Activated gamma-delta T cell (primary cell): ENCODE data around the gene PNISR.
A peak's percentile ranks its signal among the peaks of the same experiment; 100 is the strongest.

Source experiments
- DNase-seq: peaks from one replicate; lab custom pipeline; 2025; lab: John Stamatoyannopoulos, UW

PNISR gene

GRCh38 chr6:99409672-99410071 is 15.4 kb downstream of the PNISR start:
- no peak for DNase-seq

GRCh38 chr6:99407076-99407475 is 18.0 kb downstream of the PNISR start:
- no peak for DNase-seq

DNA sequence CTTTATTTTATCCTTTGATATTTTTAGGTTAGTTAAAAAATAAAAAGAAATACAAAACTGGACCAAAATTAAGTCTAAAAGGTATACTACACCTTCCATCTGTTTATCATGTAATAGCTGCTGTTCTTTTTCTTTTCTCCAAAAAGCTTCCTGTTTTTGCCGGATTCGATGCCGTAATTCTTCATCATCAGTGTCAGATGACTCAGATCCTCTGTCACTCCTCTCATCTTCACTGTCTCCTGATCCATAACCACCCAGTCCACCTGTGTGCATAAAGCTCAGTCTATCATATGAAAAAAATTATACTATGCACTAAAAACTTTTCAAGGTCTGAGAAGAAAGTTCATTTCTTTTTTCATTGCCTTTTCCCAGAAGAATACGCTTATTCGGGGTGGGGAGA is 22.7 kb downstream of the PNISR start:
- DNase-seq = no peak

DNA sequence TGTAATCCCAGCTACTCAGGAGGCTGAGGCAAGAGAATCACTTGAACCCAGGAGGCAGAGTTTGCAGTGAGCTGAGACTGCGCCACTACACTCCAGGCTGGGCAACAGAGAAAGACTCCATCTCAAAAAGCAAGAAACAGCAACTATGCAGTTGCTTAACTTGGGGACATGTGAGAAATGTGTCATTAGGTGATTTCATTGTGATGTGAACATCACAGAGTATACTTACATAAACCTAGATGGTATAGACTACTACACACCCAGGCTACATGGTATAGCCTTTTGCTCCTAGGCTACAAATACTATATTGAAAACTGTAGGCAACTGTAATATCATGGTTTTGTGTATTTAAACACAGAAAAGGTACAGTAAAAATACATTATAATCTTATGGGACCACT is 27.8 kb downstream of the PNISR start:
- no peak for DNase-seq

DNA sequence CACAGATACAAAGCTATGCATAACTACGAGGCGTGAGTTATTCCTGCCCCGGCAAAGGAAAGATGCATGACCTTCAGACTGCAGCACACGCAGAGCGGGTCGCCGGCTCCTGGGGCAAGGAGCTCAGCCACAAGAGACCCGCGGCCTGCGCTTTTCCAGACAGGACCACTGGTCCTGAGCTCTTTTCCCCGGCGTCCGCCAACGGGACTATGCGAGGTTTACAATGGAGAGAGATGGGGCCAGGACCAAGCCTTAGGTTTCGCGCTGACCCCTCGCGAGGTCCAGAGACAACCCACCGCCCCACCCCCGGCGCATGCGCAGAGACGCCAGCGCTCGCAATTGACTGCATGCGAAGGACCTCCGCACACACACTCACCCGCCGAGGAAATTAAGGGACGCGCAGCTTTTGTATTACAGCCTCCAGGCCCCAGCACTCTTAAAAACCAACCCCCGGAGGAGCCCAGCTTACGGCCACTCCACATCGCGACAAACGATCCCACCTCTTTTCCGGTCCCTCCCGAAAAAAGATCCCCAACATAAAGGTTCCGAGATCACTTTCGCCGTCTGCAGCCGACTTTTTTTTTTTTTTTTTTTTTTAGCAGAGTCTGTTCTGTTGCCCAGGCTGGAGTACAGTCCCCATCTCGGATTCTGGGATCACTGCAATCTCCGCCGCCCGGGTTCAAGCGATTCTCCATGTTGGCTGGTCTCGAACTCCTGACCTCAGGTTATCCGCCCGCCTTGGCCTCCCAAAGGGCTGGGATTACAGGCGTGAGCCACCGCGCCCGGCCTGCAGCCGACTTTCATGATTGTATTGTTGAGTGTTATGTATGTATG is 31.2 kb downstream of the PNISR start, which contains the start of gene COQ3:
COQ3 (minus strand) TSS at position 498 of the 834 bp plus-strand sequence; CDS start at position 482, 16 bp downstream.
- DNase-seq = peak; percentile 47

DNA sequence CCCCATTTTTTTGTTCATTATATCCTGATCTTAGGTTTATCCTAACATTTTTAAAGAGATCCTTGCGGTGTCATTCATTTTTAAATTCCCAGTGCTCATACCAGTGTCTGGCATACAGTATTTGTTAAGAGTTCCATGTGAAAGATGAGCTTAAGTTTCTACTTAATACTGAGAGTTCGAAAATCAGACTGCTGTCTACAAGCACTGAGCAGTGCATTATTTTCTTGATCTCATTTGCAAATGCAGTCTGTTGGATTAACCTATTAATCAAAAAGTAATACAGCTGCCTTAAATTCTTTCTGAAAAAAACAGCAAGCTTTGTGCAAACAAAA is 31.8 kb downstream of the PNISR start:
- no peak for DNase-seq

DNA sequence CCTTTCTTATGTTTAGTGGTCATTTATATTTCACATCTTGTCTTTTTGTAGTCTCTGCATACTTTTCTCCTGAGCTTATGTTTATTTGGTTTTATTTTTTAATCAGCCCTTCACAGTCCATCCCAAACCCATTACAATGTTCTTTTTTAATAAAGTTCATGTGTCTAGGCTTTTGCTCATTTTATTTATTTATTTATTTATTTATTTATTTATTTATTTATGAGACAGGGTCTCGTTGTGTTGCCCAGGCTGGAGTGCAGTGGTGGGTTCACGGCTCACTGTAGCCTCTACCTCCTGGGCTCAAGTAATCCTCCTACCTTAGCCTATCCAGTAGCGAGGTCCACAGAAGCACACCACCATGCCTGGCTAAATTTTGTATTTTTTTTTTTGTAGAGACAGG is 34.2 kb downstream of the PNISR start:
- DNase-seq = no peak

DNA sequence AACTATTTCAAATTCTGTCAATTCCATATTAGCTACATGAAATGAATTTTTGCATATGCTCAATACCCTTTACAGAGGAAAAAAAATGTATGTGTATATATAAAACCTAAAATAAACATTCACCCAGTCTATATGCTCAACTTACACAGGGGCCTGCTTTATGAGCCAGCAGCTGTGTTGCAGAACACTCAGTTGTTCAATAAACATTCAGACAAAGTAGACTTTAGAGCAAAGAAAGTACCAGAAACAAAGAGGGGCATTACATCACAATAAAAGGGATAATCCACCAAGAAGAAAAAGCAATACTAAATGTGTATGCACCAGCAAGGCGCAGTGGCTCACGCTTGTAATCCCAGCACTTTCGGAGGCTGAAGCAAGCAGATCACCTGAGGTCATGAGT is 40.6 kb downstream of the PNISR start:
- no peak for DNase-seq

DNA sequence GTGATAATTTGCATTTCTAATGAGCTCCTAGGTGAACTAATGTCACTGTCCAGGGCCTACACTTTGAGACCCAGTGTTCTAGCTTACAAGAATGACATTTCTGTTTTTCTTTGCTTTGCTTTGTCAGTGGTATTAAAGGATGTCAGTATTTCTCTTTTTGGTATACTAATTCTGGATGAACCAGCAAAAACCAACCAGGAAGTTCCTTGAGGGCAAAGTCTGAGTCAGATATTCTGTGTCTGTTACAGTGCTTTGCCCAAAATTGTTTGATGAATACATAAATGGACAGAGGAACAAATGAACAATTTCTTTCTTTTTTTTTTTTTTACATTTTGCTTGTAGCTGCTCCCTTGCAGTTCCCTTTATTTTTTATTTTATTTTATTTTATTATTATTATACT is 46.5 kb downstream of the PNISR start:
- DNase-seq = no peak

DNA sequence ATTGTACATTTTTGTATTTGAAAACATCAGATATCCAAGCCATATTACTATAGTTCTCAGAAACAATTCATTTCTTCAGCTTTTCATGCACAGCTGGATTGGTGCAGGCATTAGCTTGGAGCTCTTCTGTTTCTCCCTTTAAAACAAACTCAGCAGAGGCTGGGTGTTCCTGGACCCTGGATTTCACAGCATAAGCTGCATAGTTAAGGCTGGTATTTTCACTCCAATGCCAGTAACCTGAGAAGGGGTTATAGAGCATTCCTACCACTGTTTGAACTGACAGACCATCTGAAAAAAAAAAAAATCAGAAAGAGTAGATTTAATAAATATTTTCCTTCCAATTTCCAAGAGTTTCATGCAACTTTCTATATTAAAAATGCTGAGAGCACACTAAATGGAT is 55.6 kb downstream of the PNISR start:
- DNase-seq = no peak

DNA sequence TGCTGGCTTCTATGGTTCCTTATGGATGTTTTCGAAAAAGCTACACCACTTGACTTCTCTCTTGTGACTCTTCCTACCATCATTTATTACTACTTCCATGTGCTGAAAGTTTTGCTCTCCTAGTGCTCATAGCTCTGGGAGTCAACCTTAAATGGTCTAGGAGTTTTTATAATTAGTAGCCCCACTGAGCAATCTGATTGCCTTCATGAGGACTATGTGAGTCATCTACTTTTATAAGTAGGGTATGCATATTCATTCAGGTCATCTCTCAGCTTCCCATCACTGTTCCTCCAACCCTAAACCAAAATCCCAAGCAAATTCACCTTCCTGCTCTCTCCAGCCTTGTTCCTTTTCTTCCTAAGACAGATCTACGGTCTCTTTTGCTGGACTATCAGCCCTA is 58.3 kb downstream of the PNISR start:
- DNase-seq = no peak

DNA sequence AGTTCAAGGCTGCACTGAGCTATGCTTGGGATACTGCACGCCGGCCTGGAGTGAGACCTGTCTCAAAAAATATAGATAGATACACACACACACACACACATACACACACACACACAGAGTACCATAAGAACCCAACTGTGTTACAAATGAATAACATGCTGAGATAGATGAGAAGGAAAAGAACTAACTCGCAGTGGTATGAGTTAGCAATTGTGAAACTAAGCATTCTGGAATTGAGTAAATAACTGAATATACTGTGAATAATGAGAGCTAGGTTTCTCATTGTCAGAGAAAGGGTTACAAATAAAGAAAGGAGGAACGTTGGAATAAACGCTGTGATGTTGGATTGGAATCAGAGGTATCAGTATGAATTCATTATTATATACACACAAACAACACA is 61.1 kb downstream of the PNISR start:
- DNase-seq = no peak

GRCh38 chr6:99362678-99363268 is 62.3 kb downstream of the PNISR start:
- DNase-seq = no peak

DNA sequence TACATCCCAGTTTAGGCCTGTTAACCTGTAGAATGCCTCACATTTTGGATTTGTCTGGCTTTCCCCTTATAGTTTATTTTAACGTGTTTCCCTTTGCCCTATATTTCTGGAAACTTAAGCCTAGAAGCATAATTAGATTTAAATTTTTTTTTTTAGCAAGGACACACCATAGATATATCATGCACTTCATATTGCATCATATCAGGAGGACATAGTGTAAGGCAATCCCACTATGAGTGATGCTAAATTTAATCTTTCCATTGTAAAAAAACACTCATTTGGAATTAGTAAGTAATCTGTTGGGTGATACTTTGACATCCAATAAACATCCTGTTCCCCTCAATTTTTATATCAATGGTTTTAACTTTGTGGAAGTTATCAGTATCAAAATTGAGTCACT is 65.3 kb downstream of the PNISR start:
- no peak for DNase-seq

DNA sequence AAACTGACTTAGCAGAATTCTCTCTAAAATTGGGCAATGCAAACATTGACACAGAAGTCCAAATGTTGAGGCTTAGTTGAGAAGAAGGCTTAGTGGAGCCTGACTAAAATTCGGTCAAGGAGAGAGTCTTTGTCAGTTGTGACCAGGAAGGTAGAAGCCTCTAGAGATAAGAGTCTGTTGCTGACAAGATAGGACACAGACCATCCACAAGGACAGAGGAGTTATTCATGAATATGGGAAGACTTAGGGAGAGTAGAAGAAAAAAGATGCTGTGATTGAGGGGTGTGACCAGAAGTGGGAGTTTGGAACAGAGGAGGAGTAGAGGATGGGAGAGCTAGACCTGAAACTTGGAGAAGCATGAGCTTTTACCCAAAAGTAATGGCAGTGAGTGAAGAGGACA is 68.5 kb downstream of the PNISR start:
- DNase-seq = no peak

GRCh38 chr6:99354983-99355382 is 70.1 kb downstream of the PNISR start:
- no peak for DNase-seq

GRCh38 chr6:99353126-99353525 is 72.0 kb downstream of the PNISR start:
- no peak for DNase-seq

DNA sequence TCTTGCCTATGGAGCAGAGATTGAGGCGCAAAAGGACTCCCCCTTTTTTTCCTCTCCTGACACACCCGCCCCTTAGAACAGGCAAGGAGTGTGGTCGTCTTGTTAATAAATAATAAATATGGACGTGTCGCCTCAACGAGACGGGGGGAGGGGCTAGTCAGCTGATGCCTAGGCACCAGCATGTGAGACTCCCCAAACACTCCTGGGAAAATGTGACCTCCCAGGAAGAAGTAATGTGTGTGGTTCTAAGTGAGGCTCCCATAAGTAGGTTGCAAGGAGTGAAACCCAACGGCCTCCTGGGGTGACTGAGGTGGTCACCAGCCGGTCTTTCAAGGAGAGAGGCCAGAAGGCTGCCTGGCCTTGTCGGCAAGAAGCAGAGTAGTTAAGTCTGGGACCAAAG is 74.5 kb downstream of the PNISR start:
- no peak for DNase-seq

DNA sequence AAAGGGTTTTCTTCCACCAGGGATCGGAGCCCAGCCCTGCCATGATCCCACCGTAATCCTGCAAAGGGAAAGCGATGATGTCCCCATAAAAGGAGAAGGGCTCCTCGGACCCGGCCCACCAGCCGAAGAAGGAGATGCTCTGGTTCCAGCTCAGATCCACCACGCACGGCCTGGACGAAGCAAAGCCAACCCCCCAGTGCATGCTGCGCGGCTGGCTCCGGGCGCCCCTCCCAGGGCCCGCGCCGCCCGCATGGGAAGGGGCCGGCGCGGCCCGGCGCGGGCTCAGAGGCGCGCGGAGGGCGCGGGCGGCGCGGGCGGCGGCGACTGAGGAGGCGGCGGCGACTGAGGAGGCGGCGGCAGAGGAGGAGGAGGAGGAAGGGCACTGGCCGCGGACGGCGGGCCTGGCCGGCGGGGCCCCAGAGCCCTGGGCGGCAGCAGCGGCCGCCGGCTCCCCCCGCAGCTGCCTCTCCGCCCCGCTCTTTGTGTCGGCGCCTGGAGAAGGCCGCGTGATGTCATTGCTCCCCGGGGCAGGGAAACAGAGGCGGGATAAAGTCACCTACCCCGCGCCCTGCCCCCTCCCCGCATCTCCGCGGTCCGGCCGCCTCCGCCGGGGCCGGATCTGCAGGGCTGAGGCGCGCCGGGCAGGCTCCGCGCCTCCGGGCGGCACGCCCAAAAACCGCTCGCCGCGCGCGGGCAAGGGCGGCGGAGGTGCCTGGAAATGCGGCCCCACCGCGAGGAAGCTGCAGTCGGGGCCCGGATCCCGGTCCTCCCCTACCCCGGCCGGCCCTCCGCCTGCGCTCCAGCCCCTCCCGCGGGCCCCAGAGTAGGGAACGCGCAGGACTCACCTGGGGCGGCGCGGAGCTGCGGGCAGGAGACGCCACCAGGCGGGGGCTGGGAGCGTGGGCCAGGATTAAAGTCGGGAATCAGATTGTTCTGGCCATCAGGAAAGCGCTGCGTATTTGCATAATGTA is 75.7 kb downstream of the PNISR start, which contains the start of gene FAXC:
FAXC (minus strand) TSS at position 504 of the 971 bp plus-strand sequence; CDS start at position 202, 302 bp downstream.
- no peak for DNase-seq

DNA sequence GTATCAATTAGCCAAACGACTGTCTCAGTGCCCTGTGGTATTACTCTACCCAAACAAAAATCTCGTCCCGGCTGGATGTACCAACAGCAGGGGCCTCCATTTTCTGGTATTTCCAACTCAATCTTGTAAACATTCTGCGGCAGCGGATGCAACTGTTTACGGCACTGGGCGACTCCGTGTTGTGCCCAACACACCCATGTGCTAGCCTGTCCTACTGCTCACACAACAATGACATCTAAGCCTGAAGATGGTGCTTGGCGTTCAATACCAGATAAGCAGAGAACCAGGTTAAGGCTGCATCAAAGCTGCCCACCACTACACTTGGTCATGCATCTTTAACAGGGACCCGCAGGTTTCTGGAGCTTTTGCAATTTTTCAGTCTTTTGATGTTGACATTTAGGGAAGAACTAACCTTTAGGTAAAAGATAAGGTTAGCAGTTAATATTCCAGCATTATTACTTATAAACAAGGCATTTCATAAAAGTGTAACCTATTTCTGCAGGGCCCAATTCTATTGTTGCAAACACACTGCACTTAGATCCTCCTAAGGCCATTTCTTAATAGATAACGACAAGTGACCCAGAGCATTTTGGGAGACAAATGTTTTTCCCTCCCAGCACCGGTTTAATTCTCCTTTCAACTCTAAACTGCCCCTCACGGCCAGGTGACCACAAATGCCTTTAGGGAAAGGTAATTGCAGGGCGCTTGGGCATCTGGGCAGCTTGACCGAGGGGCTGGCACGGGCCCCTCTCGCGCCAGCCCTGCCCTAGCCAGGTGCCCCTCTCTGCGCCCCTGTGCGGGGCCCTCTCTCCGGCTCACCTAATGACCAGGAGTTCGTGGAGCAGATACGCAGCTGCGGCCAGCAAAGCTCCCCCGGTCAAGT is 76.6 kb downstream of the PNISR start:
- no peak for DNase-seq
